Tibial nerve (tissue), 4 donors: ENCODE results near the gene CES2. TPM values are rescaled to one million over a fixed set of nuclear protein-coding genes. Genes with fewer than 3 reads are reported as not detected.
A peak's percentile ranks its signal among the peaks of the same experiment; 100 is the strongest.

Experiments used
- DNase-seq, 2 donors: peaks; one replicate each; pipeline ENCODE4 v3.0.0-alpha.2; 2019; ENCODE audit warnings: low spot score in 2 of 2
- H3K27ac ChIP-seq, 4 donors: fragments of 200-600 bp; sonication (generic) in 3 of 4; one replicate each; pipeline ENCODE4 v1.5.1; 2017 to 2019; ENCODE audit warnings: mild to moderate bottlenecking in 1 of 4
- H3K27me3 ChIP-seq, 2 donors: fragments of 200-600 bp; sonication (generic) in 1 of 2; one replicate each; pipeline versions ENCODE4 v1.5.1 to v1.6.0; 2017 to 2019
- H3K36me3 ChIP-seq, 3 donors: fragments of 200-600 bp; sonication (generic); one replicate each; pipeline ENCODE4 v1.5.1; 2018 to 2019
- H3K4me1 ChIP-seq, 4 donors: fragments of 200-600 bp; sonication (generic) in 3 of 4; one replicate each; pipeline ENCODE4 v1.5.1; 2017 to 2019
- H3K4me3 ChIP-seq, 4 donors: fragments of 200-600 bp; sonication (generic) in 3 of 4; one replicate each; pipeline ENCODE4 v1.5.1; 2017 to 2019; ENCODE audit warnings: mild to moderate bottlenecking in 1 of 4, moderate library complexity in 1 of 4
- H3K9me3 ChIP-seq, 4 donors: fragments of 200-600 bp; sonication (generic) in 3 of 4; one replicate each; pipeline ENCODE4 v1.5.1; 2017 to 2019
- EP300 ChIP-seq, 2 donors: sonication (generic); formaldehyde crosslinking; IDR thresholded peaks; one replicate each; pipeline ENCODE4 v1.6.1; 2017; ENCODE audit warnings: antibody characterized with exemption in 2 of 2, mild to moderate bottlenecking in 1 of 2
- POLR2A ChIP-seq, 2 donors: fragments of 450-650 bp; IDR thresholded peaks; one replicate each; pipeline ENCODE4 v1.6.1; 2017; ENCODE audit warnings: antibody characterized with exemption in 2 of 2, mild to moderate bottlenecking in 2 of 2, moderate library complexity in 2 of 2
- WGBS, 2 donors: methylation state at CpG; one replicate each; pipeline ENCODE4 v1.1.5; 2018; 5-methylcytosine and 5-hydroxymethylcytosine counted together
- total RNA-seq, 4 donors: library from RNA; depleted of rRNA; stranded (reverse); fragments of >200 nt; gene quantifications; one replicate each; pipeline ENCODE4 v1.1.0, GENCODE V29; 2016
- TF ChIP-seq, protein P1 (sequence below), 5 experiments: fragments of 200-600 bp in 3 of 5; fragments of 450-650 bp in 2 of 5; sonication (generic) in 3 of 5; IDR thresholded peaks; one replicate each; pipeline ENCODE4 v1.5.1; 2016 to 2019; ENCODE audit warnings: antibody characterized with exemption in 5 of 5, mild to moderate bottlenecking in 3 of 5, moderate library complexity in 2 of 5

The CES2 gene
- total RNA-seq, 4 donors from 2014 or later, result 29.2 to 45.0 (median 34.4) TPM

DNA sequence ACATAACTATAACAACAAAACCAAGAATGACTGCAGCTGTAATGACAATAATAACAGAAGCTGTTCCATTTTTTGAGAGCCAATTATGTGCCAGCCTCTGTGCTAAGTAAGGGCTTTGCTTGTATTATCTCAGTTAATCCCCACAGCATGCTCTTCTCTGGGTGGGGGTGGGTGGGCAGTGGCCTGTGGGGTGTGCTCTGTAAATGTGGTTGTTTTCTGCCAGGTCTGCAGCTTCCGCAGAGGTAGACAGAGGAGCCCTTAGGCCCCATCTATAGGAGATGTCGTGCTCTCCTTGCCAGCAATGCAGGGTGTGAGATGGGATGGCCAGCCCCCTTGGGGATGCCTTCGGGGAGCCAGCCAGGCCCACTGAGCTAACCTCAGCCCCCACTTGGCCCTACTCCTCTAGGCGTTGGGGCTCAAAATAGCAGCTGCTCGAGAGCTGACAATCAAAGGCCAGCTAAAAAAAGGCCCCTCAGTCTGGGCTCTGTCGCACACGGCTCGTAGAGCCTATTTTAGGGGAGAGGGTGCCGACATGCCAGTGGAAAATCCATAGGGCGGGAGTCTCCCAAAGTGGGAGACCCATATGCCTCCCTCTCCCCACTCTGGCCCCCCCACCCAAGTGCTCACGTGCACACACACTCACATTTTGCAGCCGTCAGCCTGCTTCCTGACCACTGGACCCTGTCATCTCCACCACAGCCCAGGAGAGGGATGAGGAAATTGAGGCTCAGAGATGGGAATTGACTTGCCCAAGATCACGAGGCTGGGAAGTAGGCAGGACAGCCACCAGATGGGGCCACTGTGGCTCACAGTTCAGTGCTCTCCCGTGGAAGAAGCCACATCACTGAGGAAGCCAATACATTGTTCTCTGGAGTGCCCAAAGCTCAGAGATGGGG lies 32.4 kb upstream of the CES2 start:
- Histone ChIP-seq H3K27ac (peak overlapping the region; percentile 16 to 77 (median 52)), H3K27me3 (no peaks in the 10 kb centered on the region), H3K4me3 (no peak overlapping the region), H3K36me3 (no peaks in the 10 kb centered on the region), H3K9me3 (no peaks in the 10 kb centered on the region), H3K4me1 (peaks cover 0 to 68% (median 31%) of the 10 kb centered on the region in 4 donors)
- no peak for TF ChIP-seq POLR2A (IDR thresholded peaks at IDR 0.05)
- TF ChIP-seq, protein P1, sequence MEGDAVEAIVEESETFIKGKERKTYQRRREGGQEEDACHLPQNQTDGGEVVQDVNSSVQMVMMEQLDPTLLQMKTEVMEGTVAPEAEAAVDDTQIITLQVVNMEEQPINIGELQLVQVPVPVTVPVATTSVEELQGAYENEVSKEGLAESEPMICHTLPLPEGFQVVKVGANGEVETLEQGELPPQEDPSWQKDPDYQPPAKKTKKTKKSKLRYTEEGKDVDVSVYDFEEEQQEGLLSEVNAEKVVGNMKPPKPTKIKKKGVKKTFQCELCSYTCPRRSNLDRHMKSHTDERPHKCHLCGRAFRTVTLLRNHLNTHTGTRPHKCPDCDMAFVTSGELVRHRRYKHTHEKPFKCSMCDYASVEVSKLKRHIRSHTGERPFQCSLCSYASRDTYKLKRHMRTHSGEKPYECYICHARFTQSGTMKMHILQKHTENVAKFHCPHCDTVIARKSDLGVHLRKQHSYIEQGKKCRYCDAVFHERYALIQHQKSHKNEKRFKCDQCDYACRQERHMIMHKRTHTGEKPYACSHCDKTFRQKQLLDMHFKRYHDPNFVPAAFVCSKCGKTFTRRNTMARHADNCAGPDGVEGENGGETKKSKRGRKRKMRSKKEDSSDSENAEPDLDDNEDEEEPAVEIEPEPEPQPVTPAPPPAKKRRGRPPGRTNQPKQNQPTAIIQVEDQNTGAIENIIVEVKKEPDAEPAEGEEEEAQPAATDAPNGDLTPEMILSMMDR (IDR thresholded peaks at IDR 0.05), result no peak
- DNase-seq, result no peak
- 48 to 55% methylated on average over 8 to 14 of the region's 14 CpGs for WGBS, 2 donors

DNA sequence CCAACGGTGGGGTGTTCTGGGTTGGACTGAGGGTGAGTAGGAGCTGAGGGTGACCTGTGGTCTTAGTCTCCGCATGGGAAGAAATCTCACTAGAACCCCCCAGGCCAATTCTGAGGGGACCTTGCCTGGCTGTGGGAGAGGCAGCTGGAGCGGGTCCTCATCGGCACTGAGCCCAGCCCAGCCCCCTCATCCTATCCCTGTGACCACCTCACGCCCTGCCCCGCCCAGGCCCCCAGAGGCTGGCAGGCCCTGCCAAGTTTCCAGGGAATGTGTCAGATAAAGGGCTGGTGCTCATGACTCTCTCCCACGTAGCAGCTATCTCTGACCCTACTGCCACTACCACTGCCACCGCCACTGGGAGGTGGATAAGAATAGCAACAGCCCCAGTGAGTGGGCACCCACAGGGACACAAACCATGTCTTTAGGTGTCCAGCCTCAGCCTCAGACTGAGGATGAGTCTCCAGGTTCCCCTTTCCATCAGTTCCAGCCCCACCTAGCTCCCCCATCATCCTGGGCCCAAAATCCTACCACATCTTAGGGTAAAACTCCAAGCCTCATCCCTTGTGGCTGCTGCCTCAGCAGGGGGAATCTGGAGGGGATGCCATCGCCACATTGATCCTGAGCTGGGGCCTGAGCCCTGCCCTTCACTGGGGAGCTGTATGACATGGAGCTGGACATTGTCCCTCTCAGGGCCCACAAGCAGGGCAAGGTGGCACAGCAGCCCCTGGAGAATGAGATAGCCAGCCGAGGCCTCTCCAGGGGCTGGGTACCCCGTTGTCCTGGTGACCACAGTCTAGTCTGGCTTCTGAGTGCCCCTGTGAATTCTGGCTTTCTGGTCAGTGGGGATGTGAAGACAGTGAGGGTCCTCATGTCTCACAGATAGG lies 31.5 kb upstream of the CES2 start:
- no peaks in the 10 kb centered on the region for H3K36me3 ChIP-seq
- TF ChIP-seq EP300 (IDR thresholded peaks at IDR 0.05) (no peak), POLR2A (IDR thresholded peaks at IDR 0.05) (no peak)
- TF ChIP-seq, protein P1 (IDR thresholded peaks at IDR 0.05), result no peak
- no peak for DNase-seq
- H3K27ac ChIP-seq, result peak overlapping the region in 3 of 4 donors; percentile 36 to 77 (median 69)
- WGBS, 2 donors, result 69 to 80% methylated on average over 4 of the region's 11 CpGs
- H3K4me3 ChIP-seq, result no peak overlapping the region
- peaks cover 0 to 64% (median 28%) of the 10 kb centered on the region in 4 donors for H3K4me1 ChIP-seq
- no peaks in the 10 kb centered on the region for H3K27me3 ChIP-seq
- H3K9me3 ChIP-seq, result no peaks in the 10 kb centered on the region

DNA sequence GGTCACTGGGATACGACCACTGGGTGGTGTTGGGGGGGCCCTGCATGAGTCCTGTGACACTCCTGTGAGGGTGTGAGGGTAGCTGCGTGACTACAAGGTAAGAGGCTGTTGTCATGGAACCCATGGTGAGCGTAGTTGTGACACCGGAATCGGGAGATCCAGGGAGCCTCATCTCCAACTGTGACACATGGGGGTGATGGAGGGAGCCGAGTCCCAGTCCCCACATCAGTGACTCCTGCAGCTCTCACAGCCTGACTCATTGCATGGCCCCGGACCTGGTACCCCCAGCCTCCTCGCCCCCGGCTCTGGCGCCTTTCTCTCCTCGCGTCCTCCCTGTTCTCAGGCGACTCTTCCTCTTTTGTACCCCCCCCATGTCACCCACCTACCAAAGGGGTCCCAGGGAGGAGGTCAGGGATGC lies 30.9 kb upstream of the CES2 start:
- H3K36me3 ChIP-seq, result no peaks in the 10 kb centered on the region
- no peak overlapping the region for H3K4me3 ChIP-seq
- H3K9me3 ChIP-seq, result no peaks in the 10 kb centered on the region
- peak overlapping the region in 2 of 4 donors; percentile 69 to 77 for H3K27ac ChIP-seq
- DNase-seq, result no peak
- peaks cover 0 to 57% (median 22%) of the 10 kb centered on the region in 4 donors for H3K4me1 ChIP-seq
- no peak for TF ChIP-seq EP300 (IDR thresholded peaks at IDR 0.05)
- TF ChIP-seq, protein P1 (IDR thresholded peaks at IDR 0.05), result no peak
- no peak for TF ChIP-seq POLR2A (IDR thresholded peaks at IDR 0.05)
- H3K27me3 ChIP-seq, result no peaks in the 10 kb centered on the region
- 86 to 89% methylated on average over 13 of the region's 13 CpGs for WGBS, 2 donors

DNA sequence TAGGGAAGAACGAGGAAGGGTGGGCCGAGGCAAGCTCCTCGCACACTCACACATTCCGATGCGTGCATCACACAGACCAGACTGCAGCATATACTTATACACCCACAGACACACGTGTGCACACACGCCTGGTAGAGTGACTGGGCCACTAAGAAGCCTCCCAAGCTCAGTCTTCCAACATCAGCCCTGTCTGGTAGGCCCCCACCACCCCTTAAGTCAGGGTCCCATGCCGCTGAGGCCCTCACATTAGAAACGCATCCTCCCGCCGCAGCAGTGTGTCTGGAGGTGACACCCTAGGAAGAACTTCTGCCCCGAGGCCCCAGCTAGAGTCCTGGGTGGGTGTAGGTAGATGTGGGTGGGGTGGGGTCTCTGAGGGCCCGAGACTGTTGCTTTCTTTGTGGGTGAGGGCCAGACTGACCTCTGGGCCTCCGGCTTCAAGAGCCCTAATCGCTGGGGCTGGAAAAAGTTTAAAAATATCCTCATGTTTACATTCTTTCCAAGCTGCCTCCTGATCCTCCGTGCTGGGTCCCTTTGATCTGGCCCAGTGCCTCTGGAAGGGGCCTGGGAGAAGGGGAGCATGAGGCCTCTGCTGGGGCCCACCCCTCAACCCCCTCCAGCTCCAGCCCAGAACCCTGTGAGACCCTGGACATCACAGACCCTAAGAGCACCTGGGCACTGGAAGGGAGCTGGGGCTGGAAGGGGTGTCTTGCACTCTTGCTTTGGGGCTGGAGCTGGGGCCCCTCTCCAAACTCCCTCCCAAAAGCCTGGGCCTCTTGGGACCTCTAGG lies 30.3 kb upstream of the CES2 start:
- Histone ChIP-seq H3K4me1 (peaks cover 0 to 51% (median 17%) of the 10 kb centered on the region in 4 donors), H3K36me3 (no peaks in the 10 kb centered on the region), H3K9me3 (no peaks in the 10 kb centered on the region), H3K27ac (peak overlapping the region in 2 of 4 donors; percentile 69 to 77), H3K4me3 (no peak overlapping the region), H3K27me3 (no peaks in the 10 kb centered on the region)
- 43 to 53% methylated on average over 15 to 16 of the region's 16 CpGs for WGBS, 2 donors
- TF ChIP-seq EP300 (IDR thresholded peaks at IDR 0.05) (no peak), POLR2A (IDR thresholded peaks at IDR 0.05) (no peak)
- TF ChIP-seq, protein P1 (IDR thresholded peaks at IDR 0.05), result no peak
- no peak for DNase-seq
